SU-DHL-6 (cell line): ENCODE measurements around the gene ICA1.

Experiments used
- H2AFZ ChIP-seq: fragments of 200-600 bp; sonication (generic); 2 replicates; pipeline ENCODE4 v1.6.1; 2014; ENCODE audit warnings: low read depth, mild to moderate bottlenecking, moderate library complexity, mixed read lengths, antibody characterized with exemption, low read length; ENCODE audit not compliant: severe bottlenecking
- H3F3A ChIP-seq: fragments of 200-600 bp; shearing (Covaris generic); 2 replicates; pipeline ENCODE4 v1.6.0; 2016; ENCODE audit warnings: antibody characterized with exemption, mild to moderate bottlenecking; ENCODE audit not compliant: insufficient read depth
- H3K27ac ChIP-seq: fragments of 200-600 bp; sonication (generic); 2 replicates; pipeline ENCODE4 v1.5.1; 2016; ENCODE audit warnings: low read depth, mild to moderate bottlenecking, low read length, moderate library complexity, mixed read lengths
- H3K27me3 ChIP-seq: fragments of 200-600 bp; sonication (generic), shearing (Covaris generic); 2 replicates; pipeline ENCODE4 v1.6.0; 2014; ENCODE audit warnings: mild to moderate bottlenecking, low read length
- H3K36me3 ChIP-seq: fragments of 200-600 bp; sonication (generic); 2 replicates; pipeline ENCODE4 v1.6.1; 2014; ENCODE audit warnings: mild to moderate bottlenecking, low read length, mixed read lengths
- H3K4me2 ChIP-seq: fragments of 300-600, 200-600 bp; shearing (Covaris generic), sonication (generic); 2 replicates; pipeline ENCODE4 v1.6.0; 2014; ENCODE audit warnings: low read length, low read depth, mild to moderate bottlenecking; ENCODE audit not compliant: poor library complexity, severe bottlenecking
- H3K4me3 ChIP-seq: fragments of 200-600 bp; sonication (generic); 2 replicates; pipeline ENCODE4 v1.5.1; 2014; ENCODE audit warnings: antibody characterized with exemption, low read length, mild to moderate bottlenecking, mixed read lengths; ENCODE audit not compliant: insufficient read depth, poor library complexity, severe bottlenecking
- H3K79me2 ChIP-seq: fragments of 200-600 bp; sonication (generic); 2 replicates; pipeline ENCODE4 v1.6.1; 2014; ENCODE audit warnings: mild to moderate bottlenecking, low read length, moderate library complexity; ENCODE audit not compliant: insufficient read depth
- H3K9ac ChIP-seq: fragments of 200-600 bp; sonication (generic); 2 replicates; pipeline ENCODE4 v1.7.0; 2014; ENCODE audit warnings: mild to moderate bottlenecking, low read length
- H3K9me2 ChIP-seq: fragments of 200-600 bp; sonication (generic); replicated peaks from 2 replicates; pipeline ENCODE4 v1.6.1; 2014; ENCODE audit warnings: low read length; ENCODE audit not compliant: insufficient read depth
- H3K9me3 ChIP-seq: fragments of 200-600 bp; sonication (generic); 2 replicates; pipeline ENCODE4 v1.6.1; 2014; ENCODE audit warnings: low read length, mixed read lengths; ENCODE audit not compliant: insufficient read depth
- H4K20me1 ChIP-seq: fragments of 200-600 bp; sonication (generic); 2 replicates; pipeline ENCODE4 v1.6.1; 2014; ENCODE audit warnings: low read depth, mild to moderate bottlenecking, antibody characterized with exemption, low read length, moderate library complexity, mixed read lengths
- CTCF ChIP-seq: fragments of 200-600 bp; sonication (generic); IDR thresholded peaks from one replicate; pipeline ENCODE4 v1.5.1; 2017; ENCODE audit warnings: antibody characterized with exemption, mild to moderate bottlenecking, low read length, moderate library complexity; ENCODE audit not compliant: insufficient read depth, poor library complexity, severe bottlenecking
- EZH2phosphoT487 ChIP-seq: fragments of 200-600 bp; sonication (generic), shearing (Covaris generic); conservative IDR thresholded peaks from 2 replicates; pipeline ENCODE4 v1.6.1; 2018; ENCODE audit warnings: mild to moderate bottlenecking, antibody characterized with exemption, low read length, moderate library complexity, mixed read lengths

Gene ICA1

GRCh38 chr7:8157296-8157695 lies 104.7 kb downstream of the ICA1 start:
- H2AFZ ChIP-seq = no peak overlapping the region
- H3K9ac ChIP-seq = no peak overlapping the region
- H3K27ac ChIP-seq = no peak overlapping the region
- no peaks in the 10 kb centered on the region for H3K9me2 ChIP-seq
- H3K4me3 ChIP-seq = no peak overlapping the region
- no peaks in the 10 kb centered on the region for H3K79me2 ChIP-seq
- no peak overlapping the region for H3K4me2 ChIP-seq
- H3K9me3 ChIP-seq = no peaks in the 10 kb centered on the region
- H4K20me1 ChIP-seq = no peaks in the 10 kb centered on the region
- no peaks in the 10 kb centered on the region for H3F3A ChIP-seq
- no peaks in the 10 kb centered on the region for H3K36me3 ChIP-seq
- no peaks in the 10 kb centered on the region for H3K27me3 ChIP-seq
- TF ChIP-seq CTCF (no peak), EZH2phosphoT487 (no peak)

- Histone ChIP-seq H3K27me3 (no peaks in the 10 kb centered on the region), H3K79me2 (no peaks in the 10 kb centered on the region), H2AFZ (no peak overlapping the region), H4K20me1 (no peaks in the 10 kb centered on the region), H3F3A (no peaks in the 10 kb centered on the region), H3K4me2 (no peak overlapping the region), H3K9ac (no peak overlapping the region), H3K9me2 (no peaks in the 10 kb centered on the region), H3K27ac (no peak overlapping the region), H3K4me3 (no peak overlapping the region), H3K36me3 (no peaks in the 10 kb centered on the region), H3K9me3 (no peaks in the 10 kb centered on the region)
- TF ChIP-seq CTCF (no peak), EZH2phosphoT487 (no peak)
These were observed 106.1 kb downstream of the ICA1 start for GRCh38 chr7:8155836-8156235.

- TF ChIP-seq EZH2phosphoT487 = no peak
- TF ChIP-seq CTCF = no peak
- Histone ChIP-seq H3K4me3 (no peak overlapping the region), H3K27ac (no peak overlapping the region), H3K9me3 (no peaks in the 10 kb centered on the region), H3F3A (no peaks in the 10 kb centered on the region), H3K4me2 (no peak overlapping the region), H3K9ac (no peak overlapping the region), H4K20me1 (no peaks in the 10 kb centered on the region), H3K79me2 (no peaks in the 10 kb centered on the region), H3K9me2 (no peaks in the 10 kb centered on the region), H3K36me3 (no peaks in the 10 kb centered on the region), H2AFZ (no peak overlapping the region), H3K27me3 (no peaks in the 10 kb centered on the region)
These were observed 107.7 kb downstream of the ICA1 start for GRCh38 chr7:8154272-8154671.

- H3K36me3 ChIP-seq = no peaks in the 10 kb centered on the region
- no peak overlapping the region for H3K4me3 ChIP-seq
- H3K79me2 ChIP-seq = no peaks in the 10 kb centered on the region
- H4K20me1 ChIP-seq = no peaks in the 10 kb centered on the region
- no peaks in the 10 kb centered on the region for H3K9me3 ChIP-seq
- no peak overlapping the region for H3K9ac ChIP-seq
- TF ChIP-seq EZH2phosphoT487 (no peak), CTCF (no peak)
- H3F3A ChIP-seq = no peaks in the 10 kb centered on the region
- no peaks in the 10 kb centered on the region for H3K9me2 ChIP-seq
- H2AFZ ChIP-seq = no peak overlapping the region
- H3K27me3 ChIP-seq = no peaks in the 10 kb centered on the region
- H3K4me2 ChIP-seq = no peak overlapping the region
- no peak overlapping the region for H3K27ac ChIP-seq
These were observed 109.3 kb downstream of the ICA1 start for GRCh38 chr7:8152489-8153192.
